SK-N-MC (cell line): ENCODE data around the gene NINJ1.

Source experiments
- EZH2 ChIP-seq: fragments of 200-600 bp; sonication (generic); IDR thresholded peaks from one replicate; pipeline ENCODE4 v1.6.1; 2017; ENCODE audit warnings: antibody characterized with exemption
- FOXP2 ChIP-seq: optimal IDR thresholded peaks from 2 replicates; pipeline ENCODE3; 2011; ENCODE audit warnings: mild to moderate bottlenecking, moderate library complexity; ENCODE audit not compliant: insufficient read depth; ENCODE audit errors: extremely low read length, control extremely low read depth
- POLR2AphosphoS5 ChIP-seq: IDR thresholded peaks from 2 replicates; pipeline ENCODE4 v1.6.1; 2012; ENCODE audit warnings: mild to moderate bottlenecking, low read depth, low read length, borderline replicate concordance

DNA sequence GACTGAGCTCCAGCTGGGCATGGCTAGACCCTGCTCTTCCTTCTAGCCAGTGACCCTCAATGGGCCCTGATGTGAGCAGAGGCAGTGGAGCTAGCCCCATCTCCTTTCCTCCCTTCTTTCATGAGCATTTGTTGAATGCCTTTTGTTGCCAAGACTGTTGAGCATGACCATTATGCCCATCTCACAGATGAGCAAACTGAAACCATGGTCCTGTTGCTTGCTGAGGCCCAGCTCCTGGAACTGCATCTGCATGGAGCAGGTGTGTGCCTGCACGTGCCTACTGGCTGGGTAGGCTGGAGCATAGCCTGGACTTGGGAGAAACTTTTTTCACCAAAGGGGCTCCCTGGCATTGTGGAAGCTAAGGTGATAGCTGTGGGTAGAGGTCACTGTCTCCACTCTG, 46.9 kb upstream of the NINJ1 start:
- no peak for TF ChIP-seq EZH2
- TF ChIP-seq POLR2AphosphoS5 = no peak
- TF ChIP-seq FOXP2 = no peak
